Retinal pigment epithelial cell (primary cell): ENCODE data around the gene PTPRR.
A peak's percentile ranks its signal among the peaks of the same experiment; 100 is the strongest.

Experiments used
- DNase-seq: peaks from one replicate; pipeline ENCODE4 v3.0.0-alpha.2; 2010; ENCODE audit warnings: low read depth
- H3K4me3 ChIP-seq: 2 replicates; pipeline ENCODE4 v1.5.1; 2011; ENCODE audit warnings: mild to moderate bottlenecking, low read length, control low read depth, moderate library complexity
- CTCF ChIP-seq: conservative IDR thresholded peaks from 2 replicates; pipeline ENCODE4 v1.5.1; 2011; ENCODE audit warnings: low read depth, low read length, control low read depth, inconsistent platforms

Gene PTPRR

GRCh38 chr12:70853326-70853725 is 67.2 kb downstream of the PTPRR start:
- no peak for DNase-seq
- no peak overlapping the region for H3K4me3 ChIP-seq
- no peak for TF ChIP-seq CTCF

GRCh38 chr12:70852416-70853150 is 68.0 kb downstream of the PTPRR start:
- no peak overlapping the region for H3K4me3 ChIP-seq
- TF ChIP-seq CTCF = no peak
- no peak for DNase-seq

- no peak overlapping the region for H3K4me3 ChIP-seq
- TF ChIP-seq CTCF = peak; percentile 53
- peak; percentile 59 for DNase-seq
Measured at GRCh38 chr12:70849265-70849960, 71.1 kb downstream of the PTPRR start.

GRCh38 chr12:70847871-70848270 is 72.7 kb downstream of the PTPRR start:
- no peak overlapping the region for H3K4me3 ChIP-seq
- no peak for TF ChIP-seq CTCF
- DNase-seq = no peak

- no peak for DNase-seq
- TF ChIP-seq CTCF = no peak
- H3K4me3 ChIP-seq = no peak overlapping the region
Measured at GRCh38 chr12:70845268-70845667, 75.3 kb downstream of the PTPRR start.

- DNase-seq = no peak
- no peak overlapping the region for H3K4me3 ChIP-seq
- no peak for TF ChIP-seq CTCF
Measured at GRCh38 chr12:70843363-70843762, 77.2 kb downstream of the PTPRR start.

- H3K4me3 ChIP-seq = no peak overlapping the region
- no peak for TF ChIP-seq CTCF
- DNase-seq = no peak
Measured at GRCh38 chr12:70842942-70843341, 77.6 kb downstream of the PTPRR start.
